PC-9 (cell line): Measurements from ENCODE around the gene TH.

Experiments
- CTCF ChIP-seq: fragments of 200-600 bp; sonication (generic); conservative IDR thresholded peaks from 2 replicates; pipeline ENCODE4 v1.6.1; 2017; ENCODE audit warnings: mixed run types, antibody characterized with exemption, mild to moderate bottlenecking, moderate library complexity
- EZH2 ChIP-seq: fragments of 200-600 bp; sonication (generic); IDR thresholded peaks from 2 replicates; pipeline ENCODE4 v1.8.0; 2017; ENCODE audit warnings: antibody characterized with exemption, low read depth

GRCh38 chr11:2158966-2159365 is 12.6 kb downstream of the TH start:
- TF ChIP-seq CTCF, result no peak
- no peak for TF ChIP-seq EZH2
